SK-N-SH (cell line): ENCODE measurements around the gene STOX1.

Experiments used
- EP300 ChIP-seq, 2 experiments: IDR thresholded peaks; 2 replicates each; pipeline versions ENCODE4 v1.4.0 to v1.6.1; 2012; ENCODE audit warnings: borderline replicate concordance in 1 of 2, low read depth in 1 of 2, low read length in 1 of 2
- GATA2 ChIP-seq: sonication (generic); formaldehyde crosslinking; IDR thresholded peaks from 2 replicates; pipeline ENCODE4 v1.5.0; 2020; ENCODE audit warnings: mild to moderate bottlenecking, missing genetic modification reagents
- MXI1 ChIP-seq: IDR thresholded peaks from 2 replicates; pipeline ENCODE4 v1.6.1; 2012; ENCODE audit warnings: mild to moderate bottlenecking, low read depth, low read length, improper control_type of control experiment
- POLR2AphosphoS5 ChIP-seq: IDR thresholded peaks from 2 replicates; pipeline ENCODE4 v1.6.1; 2012; ENCODE audit warnings: low read depth, low read length
- RCOR1 ChIP-seq: fragments of 150-350 bp; IDR thresholded peaks from 2 replicates; pipeline ENCODE4 v1.6.1; 2017; ENCODE audit warnings: antibody characterized with exemption, low read length
- RFX5 ChIP-seq: IDR thresholded peaks from 2 replicates; pipeline ENCODE4 v1.6.1; 2012; ENCODE audit warnings: mild to moderate bottlenecking, improper control_type of control experiment, low read length
- SMC3 ChIP-seq: IDR thresholded peaks from 2 replicates; pipeline ENCODE4 v1.6.1; 2012; ENCODE audit warnings: low read depth, low read length, improper control_type of control experiment
- YY1 ChIP-seq: IDR thresholded peaks from 2 replicates; pipeline ENCODE4 v1.4.0; 2012; ENCODE audit warnings: low read depth, mild to moderate bottlenecking
- TF ChIP-seq, protein P1 (sequence below): fragments of 200-600 bp; sonication (generic); IDR thresholded peaks from 2 replicates; pipeline ENCODE4 v1.6.1; 2017; ENCODE audit warnings: antibody characterized with exemption, mild to moderate bottlenecking, moderate library complexity
- TF ChIP-seq, protein P2 (sequence below): IDR thresholded peaks from 2 replicates; pipeline ENCODE4 v1.4.0; 2012; ENCODE audit warnings: low read depth
- TF ChIP-seq, protein P3 (sequence below): IDR thresholded peaks from 2 replicates; pipeline ENCODE4 v1.6.1; 2012; ENCODE audit warnings: mild to moderate bottlenecking, low read depth, low read length, moderate library complexity
- TF ChIP-seq, protein P4 (sequence below): IDR thresholded peaks from 2 replicates; pipeline ENCODE4 v1.4.0; 2012; ENCODE audit warnings: low read depth, borderline replicate concordance

DNA sequence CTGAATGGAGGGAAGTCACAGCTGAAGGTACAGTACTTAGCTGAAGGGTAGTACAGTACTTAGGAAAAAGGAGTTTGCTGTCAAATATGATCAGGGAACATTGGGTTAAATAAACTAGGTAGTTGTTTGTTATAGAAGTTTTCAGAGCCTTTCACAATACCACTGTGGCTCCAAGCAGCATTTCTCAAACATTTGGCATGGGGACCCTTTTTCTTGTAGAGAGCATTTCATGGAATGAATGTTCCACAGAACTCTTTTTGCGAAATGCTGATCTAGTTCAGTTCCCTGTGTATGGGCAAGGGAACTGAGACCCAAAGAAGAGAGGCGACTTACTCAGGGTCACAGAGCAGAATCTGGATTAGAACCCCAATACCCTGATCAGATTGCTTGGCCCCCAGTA, 42.3 kb downstream of the STOX1 start:
- TF ChIP-seq, protein P1, sequence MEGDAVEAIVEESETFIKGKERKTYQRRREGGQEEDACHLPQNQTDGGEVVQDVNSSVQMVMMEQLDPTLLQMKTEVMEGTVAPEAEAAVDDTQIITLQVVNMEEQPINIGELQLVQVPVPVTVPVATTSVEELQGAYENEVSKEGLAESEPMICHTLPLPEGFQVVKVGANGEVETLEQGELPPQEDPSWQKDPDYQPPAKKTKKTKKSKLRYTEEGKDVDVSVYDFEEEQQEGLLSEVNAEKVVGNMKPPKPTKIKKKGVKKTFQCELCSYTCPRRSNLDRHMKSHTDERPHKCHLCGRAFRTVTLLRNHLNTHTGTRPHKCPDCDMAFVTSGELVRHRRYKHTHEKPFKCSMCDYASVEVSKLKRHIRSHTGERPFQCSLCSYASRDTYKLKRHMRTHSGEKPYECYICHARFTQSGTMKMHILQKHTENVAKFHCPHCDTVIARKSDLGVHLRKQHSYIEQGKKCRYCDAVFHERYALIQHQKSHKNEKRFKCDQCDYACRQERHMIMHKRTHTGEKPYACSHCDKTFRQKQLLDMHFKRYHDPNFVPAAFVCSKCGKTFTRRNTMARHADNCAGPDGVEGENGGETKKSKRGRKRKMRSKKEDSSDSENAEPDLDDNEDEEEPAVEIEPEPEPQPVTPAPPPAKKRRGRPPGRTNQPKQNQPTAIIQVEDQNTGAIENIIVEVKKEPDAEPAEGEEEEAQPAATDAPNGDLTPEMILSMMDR: no peak
- TF ChIP-seq GATA2 (CRISPR knock-in tag) (no peak), EP300 (IDR thresholded peaks at IDR 0.05; ENCODE audit: borderline replicate concordance in 1 of 2, low read depth in 1 of 2, low read length in 1 of 2) (no peak), RCOR1 (no peak), MXI1 (no peak), POLR2AphosphoS5 (no peak), SMC3 (no peak), RFX5 (no peak), YY1 (no peak)
- TF ChIP-seq, protein P2, sequence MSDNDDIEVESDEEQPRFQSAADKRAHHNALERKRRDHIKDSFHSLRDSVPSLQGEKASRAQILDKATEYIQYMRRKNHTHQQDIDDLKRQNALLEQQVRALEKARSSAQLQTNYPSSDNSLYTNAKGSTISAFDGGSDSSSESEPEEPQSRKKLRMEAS: no peak
- TF ChIP-seq, protein P3, sequence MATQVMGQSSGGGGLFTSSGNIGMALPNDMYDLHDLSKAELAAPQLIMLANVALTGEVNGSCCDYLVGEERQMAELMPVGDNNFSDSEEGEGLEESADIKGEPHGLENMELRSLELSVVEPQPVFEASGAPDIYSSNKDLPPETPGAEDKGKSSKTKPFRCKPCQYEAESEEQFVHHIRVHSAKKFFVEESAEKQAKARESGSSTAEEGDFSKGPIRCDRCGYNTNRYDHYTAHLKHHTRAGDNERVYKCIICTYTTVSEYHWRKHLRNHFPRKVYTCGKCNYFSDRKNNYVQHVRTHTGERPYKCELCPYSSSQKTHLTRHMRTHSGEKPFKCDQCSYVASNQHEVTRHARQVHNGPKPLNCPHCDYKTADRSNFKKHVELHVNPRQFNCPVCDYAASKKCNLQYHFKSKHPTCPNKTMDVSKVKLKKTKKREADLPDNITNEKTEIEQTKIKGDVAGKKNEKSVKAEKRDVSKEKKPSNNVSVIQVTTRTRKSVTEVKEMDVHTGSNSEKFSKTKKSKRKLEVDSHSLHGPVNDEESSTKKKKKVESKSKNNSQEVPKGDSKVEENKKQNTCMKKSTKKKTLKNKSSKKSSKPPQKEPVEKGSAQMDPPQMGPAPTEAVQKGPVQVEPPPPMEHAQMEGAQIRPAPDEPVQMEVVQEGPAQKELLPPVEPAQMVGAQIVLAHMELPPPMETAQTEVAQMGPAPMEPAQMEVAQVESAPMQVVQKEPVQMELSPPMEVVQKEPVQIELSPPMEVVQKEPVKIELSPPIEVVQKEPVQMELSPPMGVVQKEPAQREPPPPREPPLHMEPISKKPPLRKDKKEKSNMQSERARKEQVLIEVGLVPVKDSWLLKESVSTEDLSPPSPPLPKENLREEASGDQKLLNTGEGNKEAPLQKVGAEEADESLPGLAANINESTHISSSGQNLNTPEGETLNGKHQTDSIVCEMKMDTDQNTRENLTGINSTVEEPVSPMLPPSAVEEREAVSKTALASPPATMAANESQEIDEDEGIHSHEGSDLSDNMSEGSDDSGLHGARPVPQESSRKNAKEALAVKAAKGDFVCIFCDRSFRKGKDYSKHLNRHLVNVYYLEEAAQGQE: no peak
- TF ChIP-seq, protein P4, sequence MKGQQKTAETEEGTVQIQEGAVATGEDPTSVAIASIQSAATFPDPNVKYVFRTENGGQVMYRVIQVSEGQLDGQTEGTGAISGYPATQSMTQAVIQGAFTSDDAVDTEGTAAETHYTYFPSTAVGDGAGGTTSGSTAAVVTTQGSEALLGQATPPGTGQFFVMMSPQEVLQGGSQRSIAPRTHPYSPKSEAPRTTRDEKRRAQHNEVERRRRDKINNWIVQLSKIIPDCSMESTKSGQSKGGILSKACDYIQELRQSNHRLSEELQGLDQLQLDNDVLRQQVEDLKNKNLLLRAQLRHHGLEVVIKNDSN: no peak
